Sigmoid colon (tissue), 4 donors: ENCODE measurements around the gene DUSP9.

ENCODE experiments used
- CTCF ChIP-seq, 4 experiments: fragments of 450-650 bp in 3 of 4; fragments of 200-600 bp in 1 of 4; IDR thresholded peaks; one replicate each; pipeline ENCODE4 v1.5.1; 2016 to 2019; ENCODE audit warnings: antibody characterized with exemption in 4 of 4, mild to moderate bottlenecking in 3 of 4, moderate library complexity in 2 of 4
- POLR2A ChIP-seq, 2 donors: fragments of 450-650 bp; IDR thresholded peaks; one replicate each; pipeline ENCODE4 v1.6.1; 2016; ENCODE audit warnings: antibody characterized with exemption in 2 of 2, mild to moderate bottlenecking in 2 of 2, moderate library complexity in 2 of 2
- POLR2AphosphoS5 ChIP-seq, 4 donors: sonication (generic); formaldehyde crosslinking; IDR thresholded peaks; one replicate each; pipeline ENCODE4 v1.6.1; 2017; ENCODE audit warnings: antibody characterized with exemption in 4 of 4

DNA sequence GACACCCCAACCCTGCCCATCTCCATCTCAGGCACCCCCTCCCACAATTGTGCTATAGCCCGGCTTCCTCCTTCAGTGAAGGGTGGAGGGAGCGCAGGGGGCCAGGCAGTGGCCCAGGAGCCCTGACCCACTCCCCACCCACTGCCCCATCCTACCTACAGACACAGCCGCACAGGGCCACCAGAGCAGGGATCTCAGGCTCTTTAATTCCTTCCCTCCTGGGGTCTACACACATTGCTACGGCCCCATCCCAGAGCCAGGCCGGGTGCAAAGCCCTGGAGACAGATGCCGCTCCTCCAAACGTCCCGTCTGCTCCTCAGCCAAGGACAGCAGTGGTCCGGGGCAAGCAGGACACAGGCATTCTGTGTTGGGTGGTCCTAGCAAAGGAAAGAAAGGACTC is 12.8 kb upstream of the DUSP9 start:
- TF ChIP-seq POLR2A (IDR thresholded peaks at IDR 0.05) (no peak), CTCF (IDR thresholded peaks at IDR 0.05) (no peak), POLR2AphosphoS5 (IDR thresholded peaks at IDR 0.05) (no peak)
